ENCODE results near the gene TREML2.

DNA sequence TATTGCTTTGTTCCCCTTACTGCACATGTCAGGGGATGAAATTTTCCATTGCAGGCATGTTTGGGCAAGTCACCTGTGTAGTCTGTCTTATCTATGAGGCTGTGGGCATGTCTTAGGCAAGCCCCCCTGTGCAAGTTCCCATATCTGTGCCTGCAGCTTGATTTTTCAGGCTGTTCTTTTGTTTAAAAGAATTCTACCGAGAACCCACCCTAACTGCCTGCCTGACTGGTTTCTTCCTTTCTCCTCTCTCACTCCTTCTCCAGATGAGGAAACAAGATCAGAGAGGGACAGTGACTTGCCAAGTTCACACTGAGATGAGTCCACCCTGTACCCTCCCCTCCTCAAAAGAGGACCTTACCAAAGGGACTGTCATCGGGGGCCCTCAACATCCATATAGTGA lies 11.0 kb downstream of the TREML2 start:
- TF ChIP-seq, protein P1, sequence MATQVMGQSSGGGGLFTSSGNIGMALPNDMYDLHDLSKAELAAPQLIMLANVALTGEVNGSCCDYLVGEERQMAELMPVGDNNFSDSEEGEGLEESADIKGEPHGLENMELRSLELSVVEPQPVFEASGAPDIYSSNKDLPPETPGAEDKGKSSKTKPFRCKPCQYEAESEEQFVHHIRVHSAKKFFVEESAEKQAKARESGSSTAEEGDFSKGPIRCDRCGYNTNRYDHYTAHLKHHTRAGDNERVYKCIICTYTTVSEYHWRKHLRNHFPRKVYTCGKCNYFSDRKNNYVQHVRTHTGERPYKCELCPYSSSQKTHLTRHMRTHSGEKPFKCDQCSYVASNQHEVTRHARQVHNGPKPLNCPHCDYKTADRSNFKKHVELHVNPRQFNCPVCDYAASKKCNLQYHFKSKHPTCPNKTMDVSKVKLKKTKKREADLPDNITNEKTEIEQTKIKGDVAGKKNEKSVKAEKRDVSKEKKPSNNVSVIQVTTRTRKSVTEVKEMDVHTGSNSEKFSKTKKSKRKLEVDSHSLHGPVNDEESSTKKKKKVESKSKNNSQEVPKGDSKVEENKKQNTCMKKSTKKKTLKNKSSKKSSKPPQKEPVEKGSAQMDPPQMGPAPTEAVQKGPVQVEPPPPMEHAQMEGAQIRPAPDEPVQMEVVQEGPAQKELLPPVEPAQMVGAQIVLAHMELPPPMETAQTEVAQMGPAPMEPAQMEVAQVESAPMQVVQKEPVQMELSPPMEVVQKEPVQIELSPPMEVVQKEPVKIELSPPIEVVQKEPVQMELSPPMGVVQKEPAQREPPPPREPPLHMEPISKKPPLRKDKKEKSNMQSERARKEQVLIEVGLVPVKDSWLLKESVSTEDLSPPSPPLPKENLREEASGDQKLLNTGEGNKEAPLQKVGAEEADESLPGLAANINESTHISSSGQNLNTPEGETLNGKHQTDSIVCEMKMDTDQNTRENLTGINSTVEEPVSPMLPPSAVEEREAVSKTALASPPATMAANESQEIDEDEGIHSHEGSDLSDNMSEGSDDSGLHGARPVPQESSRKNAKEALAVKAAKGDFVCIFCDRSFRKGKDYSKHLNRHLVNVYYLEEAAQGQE (IDR thresholded peaks at IDR 0.05; ENCODE audit: low read depth) = no peak
- TF ChIP-seq CEBPB (IDR thresholded peaks at IDR 0.05) (no peak), RAD21 (IDR thresholded peaks at IDR 0.05; ENCODE audit: low read depth) (no peak), FOXM1 (IDR thresholded peaks at IDR 0.05; ENCODE audit: borderline replicate concordance, low read depth) (no peak)

All from Ishikawa (cell line).